Lung (tissue), 12 donors: ENCODE results near the gene CIAO1. TPM values are rescaled to one million over a fixed set of nuclear protein-coding genes. Genes with fewer than 3 reads are reported as not detected.

ENCODE experiments used
- ATAC-seq: fragments of 200-7000 bp; cut with Tn5 transposase; one replicate; pipeline ENCODE4 v1.9.1; 2020; ENCODE audit warnings: moderate number of reproducible peaks; ENCODE audit not compliant: insufficient read depth, low FRiP score
- DNase-seq, 3 donors: peaks; one replicate each; pipeline ENCODE4 v3.0.0-alpha.2; 2013 to 2017
- H3K27ac ChIP-seq, 2 donors: one replicate each; pipeline ENCODE4 v1.5.1; 2013; ENCODE audit warnings: mild to moderate bottlenecking in 2 of 2, moderate library complexity in 2 of 2, control low read depth in 1 of 2, inconsistent platforms in 1 of 2, low read depth in 1 of 2, low read length in 1 of 2
- H3K27me3 ChIP-seq, 3 donors: one replicate each; pipeline ENCODE4 v1.5.1; 2013; ENCODE audit warnings: low read length in 2 of 3; ENCODE audit not compliant: control insufficient read depth in 3 of 3, insufficient read depth in 3 of 3
- H3K36me3 ChIP-seq, 4 donors: one replicate each; pipeline ENCODE4 v1.5.1; 2013; ENCODE audit warnings: low read length in 4 of 4, mild to moderate bottlenecking in 1 of 4, moderate library complexity in 1 of 4; ENCODE audit not compliant: control insufficient read depth in 4 of 4, insufficient read depth in 4 of 4
- H3K4me1 ChIP-seq, 5 donors: one replicate each; pipeline ENCODE4 v1.5.1; 2013; ENCODE audit warnings: low read length in 5 of 5, mild to moderate bottlenecking in 2 of 5, moderate library complexity in 1 of 5; ENCODE audit not compliant: control insufficient read depth in 5 of 5, insufficient read depth in 5 of 5
- H3K4me3 ChIP-seq: one replicate; pipeline ENCODE4 v1.5.1; 2013; ENCODE audit warnings: mild to moderate bottlenecking, control low read depth, moderate library complexity
- H3K9ac ChIP-seq, 2 donors: one replicate each; pipeline ENCODE4 v1.5.1; 2013; ENCODE audit warnings: low read length in 2 of 2, control low read depth in 1 of 2; ENCODE audit not compliant: insufficient read depth in 1 of 2
- H3K9me3 ChIP-seq, 4 donors: one replicate each; pipeline ENCODE4 v1.5.1; 2013; ENCODE audit warnings: low read length in 3 of 4, mild to moderate bottlenecking in 1 of 4, moderate library complexity in 1 of 4; ENCODE audit not compliant: control insufficient read depth in 4 of 4, insufficient read depth in 3 of 4
- CTCF ChIP-seq: IDR thresholded peaks from 2 replicates; pipeline ENCODE4 v1.5.1; 2012; ENCODE audit warnings: mild to moderate bottlenecking; ENCODE audit errors: control extremely low read depth, extremely low read depth
- WGBS, 2 donors: extraction: QIAGEN DNeasy Blood & Tissue Kit; methylation state at CpG; one replicate each; pipeline ENCODE4 v1.1.7; 2013; 5-methylcytosine and 5-hydroxymethylcytosine counted together
- polyA plus RNA-seq, 2 donors: library from polyadenylated mRNA; stranded (reverse); fragments of 200-250 nt; gene quantifications; one replicate each; pipeline ENCODE4 v1.2.1, GENCODE V29; 2013
- total RNA-seq, 2 donors: library from RNA; depleted of rRNA in 1 of 2; stranded (reverse); fragments of >200 nt in 1 of 2; gene quantifications; one replicate each; pipeline ENCODE4 v1.2.1, GENCODE V29; 2014 to 2021
- donor health status: control.
- donor health status: control.
- donor health status: Bipolar disorder and iron deficiency.
- donor health status: healthy.
- donor health status: DM: yes; HTN: yes; CAD: no.

CIAO1 gene
- total and polyA plus RNA-seq, 4 donors: 27.9 to 74.3 (median 70.9) TPM

DNA sequence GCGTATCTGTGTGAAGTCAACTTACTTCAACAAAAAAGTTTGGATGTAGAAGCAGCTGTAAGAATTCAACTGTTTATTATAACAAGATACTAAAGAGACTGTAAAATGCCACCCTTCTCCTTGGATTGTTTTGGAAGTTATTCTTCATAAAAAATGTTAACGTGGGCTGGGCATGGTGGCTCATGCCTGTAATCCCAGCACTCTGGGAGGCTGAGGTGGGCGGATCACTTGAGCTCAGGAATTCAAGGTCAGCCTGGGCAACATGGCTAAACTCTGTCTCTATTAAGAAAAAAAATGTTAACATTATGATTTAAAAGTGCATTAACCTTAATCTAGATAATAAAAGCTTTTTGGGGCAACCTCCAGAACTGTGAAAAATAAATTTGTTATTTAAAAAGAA lies 7.7 kb downstream of the CIAO1 start:
- ATAC-seq (no peak), DNase-seq (no peak)
- H3K4me3 ChIP-seq: no peak overlapping the region
- H3K9me3 ChIP-seq: no peaks in the 10 kb centered on the region
- no peaks in the 10 kb centered on the region for H3K4me1 ChIP-seq
- peaks cover 22 to 57% (median 52%) of the 10 kb centered on the region in 4 donors for H3K36me3 ChIP-seq
- TF ChIP-seq CTCF: no peak
- WGBS, 2 donors: 82 to 87% methylated on average over 3 of the region's 3 CpGs
- no peaks in the 10 kb centered on the region for H3K27me3 ChIP-seq
- no peak overlapping the region for H3K27ac ChIP-seq
- no peak overlapping the region for H3K9ac ChIP-seq

- H3K27ac ChIP-seq: no peak overlapping the region
- no peaks in the 10 kb centered on the region for H3K4me1 ChIP-seq
- 88 to 90% methylated on average over 7 of the region's 7 CpGs for WGBS, 2 donors
- H3K27me3 ChIP-seq: no peaks in the 10 kb centered on the region
- TF ChIP-seq CTCF: no peak
- DNase-seq (no peak), ATAC-seq (no peak)
- H3K9ac ChIP-seq: no peak overlapping the region
- H3K4me3 ChIP-seq: no peak overlapping the region
- no peaks in the 10 kb centered on the region for H3K9me3 ChIP-seq
- peaks cover 30 to 57% (median 53%) of the 10 kb centered on the region in 4 donors for H3K36me3 ChIP-seq
These were observed 8.5 kb downstream of the CIAO1 start for GRCh38 chr2:96274355-96275056.

- Histone ChIP-seq H3K27me3 (no peaks in the 10 kb centered on the region), H3K27ac (no peak overlapping the region), H3K36me3 (peaks cover 25 to 59% (median 56%) of the 10 kb centered on the region in 4 donors), H3K4me1 (no peaks in the 10 kb centered on the region), H3K9me3 (no peaks in the 10 kb centered on the region), H3K4me3 (no peak overlapping the region), H3K9ac (no peak overlapping the region)
- DNase-seq: no peak
- ATAC-seq: no peak
- no peak for TF ChIP-seq CTCF
- 92 to 95% methylated on average over 21 of the region's 21 CpGs for WGBS, 2 donors
These were observed 10.9 kb downstream of the CIAO1 start for GRCh38 chr2:96276787-96277499.
